ENCODE measurements around the gene DCTN4. TPM values are rescaled to one million over a fixed set of nuclear protein-coding genes. Genes with fewer than 3 reads are reported as not detected.
A peak's percentile ranks its signal among the peaks of the same experiment; 100 is the strongest.

Gene DCTN4
- total RNA-seq, 4 donors from 2014 or later: 48.5 to 59.7 (median 49.3) TPM

DNA sequence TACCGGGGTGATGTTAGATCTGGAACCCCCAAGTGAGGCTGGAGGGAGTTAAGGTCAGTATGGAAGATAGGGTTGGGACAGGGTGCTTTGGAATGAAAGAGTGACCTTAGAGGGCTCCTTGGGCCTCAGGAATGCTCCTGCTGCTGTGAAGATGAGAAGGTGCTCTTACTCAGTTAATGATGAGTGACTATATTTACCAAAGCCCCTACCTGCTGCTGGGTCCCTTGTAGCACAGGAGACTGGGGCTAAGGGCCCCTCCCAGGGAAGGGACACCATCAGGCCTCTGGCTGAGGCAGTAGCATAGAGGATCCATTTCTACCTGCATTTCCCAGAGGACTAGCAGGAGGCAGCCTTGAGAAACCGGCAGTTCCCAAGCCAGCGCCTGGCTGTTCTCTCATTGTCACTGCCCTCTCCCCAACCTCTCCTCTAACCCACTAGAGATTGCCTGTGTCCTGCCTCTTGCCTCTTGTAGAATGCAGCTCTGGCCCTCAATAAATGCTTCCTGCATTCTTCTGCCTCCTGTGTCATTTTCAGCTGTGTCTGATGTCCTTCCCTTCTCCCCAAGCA lies 100.0 kb downstream of the DCTN4 start:
- peaks cover 41 to 57% (median 45%) of the 10 kb centered on the region in 4 donors for H3K4me1 ChIP-seq
- peaks cover 0 to 5% (median 0%) of the 10 kb centered on the region in 4 donors for H3K36me3 ChIP-seq
- H3K27me3 ChIP-seq: no peaks in the 10 kb centered on the region
- WGBS: 89% methylated on average over 3 of the region's 3 CpGs
- TF ChIP-seq, protein P1, sequence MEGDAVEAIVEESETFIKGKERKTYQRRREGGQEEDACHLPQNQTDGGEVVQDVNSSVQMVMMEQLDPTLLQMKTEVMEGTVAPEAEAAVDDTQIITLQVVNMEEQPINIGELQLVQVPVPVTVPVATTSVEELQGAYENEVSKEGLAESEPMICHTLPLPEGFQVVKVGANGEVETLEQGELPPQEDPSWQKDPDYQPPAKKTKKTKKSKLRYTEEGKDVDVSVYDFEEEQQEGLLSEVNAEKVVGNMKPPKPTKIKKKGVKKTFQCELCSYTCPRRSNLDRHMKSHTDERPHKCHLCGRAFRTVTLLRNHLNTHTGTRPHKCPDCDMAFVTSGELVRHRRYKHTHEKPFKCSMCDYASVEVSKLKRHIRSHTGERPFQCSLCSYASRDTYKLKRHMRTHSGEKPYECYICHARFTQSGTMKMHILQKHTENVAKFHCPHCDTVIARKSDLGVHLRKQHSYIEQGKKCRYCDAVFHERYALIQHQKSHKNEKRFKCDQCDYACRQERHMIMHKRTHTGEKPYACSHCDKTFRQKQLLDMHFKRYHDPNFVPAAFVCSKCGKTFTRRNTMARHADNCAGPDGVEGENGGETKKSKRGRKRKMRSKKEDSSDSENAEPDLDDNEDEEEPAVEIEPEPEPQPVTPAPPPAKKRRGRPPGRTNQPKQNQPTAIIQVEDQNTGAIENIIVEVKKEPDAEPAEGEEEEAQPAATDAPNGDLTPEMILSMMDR (IDR thresholded peaks at IDR 0.05): no peak
- no peak for TF ChIP-seq POLR2AphosphoS5 (IDR thresholded peaks at IDR 0.05)
- no peak overlapping the region for H3K4me3 ChIP-seq
- H3K27ac ChIP-seq (replicated peaks in 1 of 4): peak overlapping the region in 2 of 4 donors; percentile 76 to 81
- no peak for DNase-seq (ENCODE audit: extremely low spot score)
- intact Hi-C loops (cut with DNase I): loop anchor here (1.0 to 5.0 kb wide), 2 partner anchors 24 to 201 kb away; no protein-coding TSS in a partner anchor
- no peaks in the 10 kb centered on the region for H3K9me3 ChIP-seq

Other genes with a start within 250 kb of the DCTN4 start
- 10 to 100 TPM; 20.4 to 54.0 (median 39.3) TPM for gene SYNPO, start 118.4 kb downstream of the DCTN4 start, total RNA-seq
- 1 to 10 TPM in 1 of 4 donors, under 1 TPM in 2, not detected in 1; 0.17 to 1.2 (median 0.46) TPM for gene MYOZ3, start 97.8 kb downstream of the DCTN4 start, total RNA-seq
- 10 to 100 TPM; 20.8 to 31.3 (median 22.7) TPM for gene RBM22, start 58.0 kb downstream of the DCTN4 start, total RNA-seq
- gene SMIM3, start 19.7 kb upstream of the DCTN4 start, total RNA-seq: 10 to 100 TPM; 39.9 to 48.4 (median 44.4) TPM
- gene IRGM, start 87.5 kb upstream of the DCTN4 start, total RNA-seq: not detected
- gene ZNF300, start 146.0 kb upstream of the DCTN4 start, total RNA-seq: 1 to 10 TPM; 1.7 to 3.1 (median 2.4) TPM